Naive thymus-derived CD4-positive, alpha-beta T cell (primary cell): ENCODE results near the gene ROBO1. TPM values are rescaled to one million over a fixed set of nuclear protein-coding genes. Genes with fewer than 3 reads are reported as not detected.

Experiments
- ATAC-seq: fragments of 150-1000 bp; cut with Tn5 transposase; 2 replicates; pipeline ENCODE4 v1.10.0; 2021; ENCODE audit warnings: mild to moderate bottlenecking, moderate library complexity
- CTCF ChIA-PET: fragments of 350-600 bp; sonication (Branson Sonifier 250); formaldehyde crosslinking; loops from one replicate; lab custom pipeline; 2021; ENCODE audit warnings: antibody characterized with exemption; lab: Charles Lee
- POLR2A ChIA-PET: fragments of 350-600 bp; sonication (Branson Sonifier 250); formaldehyde crosslinking; loops from one replicate; lab custom pipeline; 2021; ENCODE audit warnings: antibody characterized with exemption, inconsistent platforms; lab: Charles Lee
- DNase-seq, 9 donors: peaks; one replicate each; pipeline versions ENCODE4 v3.0.0 to v3.0.0-alpha.2; 2020 to 2022; ENCODE audit warnings: mixed read lengths in 1 of 9
- H3K27ac ChIP-seq: one replicate; pipeline ENCODE4 v1.7.0; 2013; ENCODE audit warnings: mild to moderate bottlenecking, low read depth, low read length, moderate library complexity
- H3K27me3 ChIP-seq, 2 donors: one replicate each; pipeline ENCODE4 v1.7.0; 2013; ENCODE audit warnings: low read length in 2 of 2, mild to moderate bottlenecking in 2 of 2, moderate library complexity in 2 of 2; ENCODE audit not compliant: control insufficient read depth in 2 of 2, insufficient read depth in 2 of 2
- H3K36me3 ChIP-seq, 3 experiments: 1 replicate in 2 of 3; 2 replicates in 1 of 3; pipeline ENCODE4 v1.7.0; 2013; ENCODE audit warnings: low read length in 3 of 3, mild to moderate bottlenecking in 3 of 3, moderate library complexity in 1 of 3; ENCODE audit not compliant: insufficient read depth in 3 of 3, control insufficient read depth in 2 of 3
- H3K4me1 ChIP-seq, 2 donors: one replicate each; pipeline ENCODE4 v1.7.0; 2013; ENCODE audit warnings: low read length in 2 of 2, mild to moderate bottlenecking in 2 of 2, moderate library complexity in 1 of 2; ENCODE audit not compliant: control insufficient read depth in 2 of 2, insufficient read depth in 2 of 2
- H3K4me3 ChIP-seq: 2 replicates; pipeline ENCODE4 v1.7.0; 2013; ENCODE audit warnings: mild to moderate bottlenecking, low read length
- H3K9me3 ChIP-seq, 3 experiments: 1 replicate in 2 of 3; 2 replicates in 1 of 3; pipeline ENCODE4 v1.7.0; 2013; ENCODE audit warnings: low read length in 3 of 3; ENCODE audit not compliant: control insufficient read depth in 2 of 3
- H3K27ac Mint-ChIP-seq, 9 donors: one replicate each; pipeline ENCODE4 v1.8.0; 2020 to 2022; ENCODE audit warnings: mixed read lengths in 9 of 9, mild to moderate bottlenecking in 8 of 9, moderate library complexity in 5 of 9, inconsistent platforms in 2 of 9
- H3K27me3 Mint-ChIP-seq, 5 donors: one replicate each; pipeline ENCODE4 v1.8.0; 2021 to 2022; ENCODE audit warnings: mixed read lengths in 5 of 5, mild to moderate bottlenecking in 1 of 5
- H3K36me3 Mint-ChIP-seq, 5 donors: one replicate each; pipeline ENCODE4 v1.8.0; 2020 to 2022; ENCODE audit warnings: mixed read lengths in 5 of 5, mild to moderate bottlenecking in 3 of 5, inconsistent platforms in 1 of 5
- H3K4me1 Mint-ChIP-seq, 7 donors: one replicate each; pipeline ENCODE4 v1.8.0; 2020 to 2022; ENCODE audit warnings: mixed read lengths in 7 of 7, mild to moderate bottlenecking in 3 of 7, inconsistent platforms in 1 of 7
- H3K4me3 Mint-ChIP-seq, 10 donors: one replicate each; pipeline ENCODE4 v1.8.0; 2020 to 2022; ENCODE audit warnings: mild to moderate bottlenecking in 10 of 10, mixed read lengths in 10 of 10, moderate library complexity in 6 of 10, inconsistent platforms in 2 of 10
- H3K9me3 Mint-ChIP-seq, 11 donors: one replicate each; pipeline ENCODE4 v1.8.0; 2020 to 2022; ENCODE audit warnings: mixed read lengths in 11 of 11, mild to moderate bottlenecking in 4 of 11, inconsistent platforms in 1 of 11, moderate library complexity in 1 of 11
- intact Hi-C, 2 donors: fragments of 100-400 bp; cut with micrococcal nuclease; formaldehyde crosslinking; loops; one replicate each; pipeline ENCODE4 v1.15.1; 2023
- polyA plus RNA-seq, 2 donors: library from polyadenylated mRNA; unstranded; fragments of 300-500 nt; fragmentation: Illumina TruSeq; gene quantifications; one replicate each; pipeline ENCODE4 v1.2.3, GENCODE V29; 2021
- total RNA-seq, 6 experiments: library from RNA in 5 of 6; stranded (reverse) in 5 of 6; gene quantifications; 1 replicate in 5 of 6; 2 replicates in 1 of 6; pipeline ENCODE4 v1.2.3 and lab custom pipeline; 2021 to 2026

The ROBO1 gene
- total and polyA plus RNA-seq, 7 experiments from 2014 or later: 0.08 to 0.59 (median 0.26) TPM; not detected in 2

GRCh38 chr3:78993375-78993774, 774.4 kb downstream of the ROBO1 start:
- no peak overlapping the region for H3K27ac Mint-ChIP-seq
- CTCF ChIA-PET: no interaction called here

GRCh38 chr3:78992830-78993229, 775.0 kb downstream of the ROBO1 start:
- Mint-ChIP-seq H3K4me1 (no peaks in the 10 kb centered on the region), H3K27ac (no peak overlapping the region), H3K27me3 (no peaks in the 10 kb centered on the region), H3K4me3 (no peak overlapping the region), H3K9me3 (peaks cover 0 to 32% (median 5%) of the 10 kb centered on the region in 11 donors), H3K36me3 (no peaks in the 10 kb centered on the region)
- intact Hi-C loops: no loop called here
- POLR2A ChIA-PET: no interaction called here
- no peak overlapping the region for H3K4me3 ChIP-seq
- no peak overlapping the region for H3K27ac ChIP-seq
- H3K9me3 ChIP-seq: peaks cover 0 to 4% (median 0%) of the 10 kb centered on the region in 3 experiments
- H3K27me3 ChIP-seq: no peaks in the 10 kb centered on the region
- H3K36me3 ChIP-seq: no peaks in the 10 kb centered on the region
- ATAC-seq (no peak), DNase-seq (no peak)
- H3K4me1 ChIP-seq: no peaks in the 10 kb centered on the region
- CTCF ChIA-PET: interaction anchor here (0.7 kb wide), 1 partner anchor 78 kb away, joined by 3 read pairs; no protein-coding TSS in a partner anchor

More at GRCh38 chr3:78993375-78993774, 774.4 kb downstream of the ROBO1 start:
- Histone ChIP-seq H3K4me1 (no peaks in the 10 kb centered on the region), H3K36me3 (no peaks in the 10 kb centered on the region), H3K27me3 (no peaks in the 10 kb centered on the region), H3K9me3 (peaks cover 0 to 4% (median 0%) of the 10 kb centered on the region in 3 experiments), H3K27ac (no peak overlapping the region), H3K4me3 (no peak overlapping the region)
- DNase-seq (no peak), ATAC-seq (no peak)
- Mint-ChIP-seq H3K4me1 (no peaks in the 10 kb centered on the region), H3K9me3 (peaks cover 0 to 34% (median 5%) of the 10 kb centered on the region in 11 donors), H3K4me3 (no peak overlapping the region), H3K27me3 (no peaks in the 10 kb centered on the region), H3K36me3 (peaks cover 0 to under 1% (median 0%) of the 10 kb centered on the region in 5 donors)
- intact Hi-C loops: no loop called here
- POLR2A ChIA-PET: no interaction called here

- CTCF ChIA-PET: interaction anchor here (0.7 kb wide), 1 partner anchor 78 kb away, joined by 3 read pairs; no protein-coding TSS in a partner anchor
- POLR2A ChIA-PET: no interaction called here
- Mint-ChIP-seq H3K9me3 (peaks cover 0 to 29% (median 5%) of the 10 kb centered on the region in 11 donors), H3K27me3 (no peaks in the 10 kb centered on the region), H3K4me1 (no peaks in the 10 kb centered on the region), H3K36me3 (no peaks in the 10 kb centered on the region), H3K4me3 (no peak overlapping the region), H3K27ac (no peak overlapping the region)
- Histone ChIP-seq H3K27ac (no peak overlapping the region), H3K4me1 (no peaks in the 10 kb centered on the region), H3K9me3 (peaks cover 0 to 4% (median 0%) of the 10 kb centered on the region in 3 experiments), H3K36me3 (no peaks in the 10 kb centered on the region), H3K4me3 (no peak overlapping the region), H3K27me3 (no peaks in the 10 kb centered on the region)
- intact Hi-C loops: no loop called here
- no peak for DNase-seq
- no peak for ATAC-seq
Measured at GRCh38 chr3:78992400-78992799, 775.4 kb downstream of the ROBO1 start.

- no peak for DNase-seq
- H3K36me3 ChIP-seq: no peaks in the 10 kb centered on the region
- Mint-ChIP-seq H3K36me3 (no peaks in the 10 kb centered on the region), H3K27ac (no peak overlapping the region), H3K9me3 (peaks cover 0 to 24% (median 2%) of the 10 kb centered on the region in 11 donors), H3K4me3 (no peak overlapping the region), H3K4me1 (no peaks in the 10 kb centered on the region), H3K27me3 (no peaks in the 10 kb centered on the region)
- H3K27me3 ChIP-seq: no peaks in the 10 kb centered on the region
- POLR2A ChIA-PET: no interaction called here
- H3K4me1 ChIP-seq: no peaks in the 10 kb centered on the region
- intact Hi-C loops: no loop called here
- peaks cover 0 to 4% (median 0%) of the 10 kb centered on the region in 3 experiments for H3K9me3 ChIP-seq
- no peak for ATAC-seq
- H3K4me3 ChIP-seq: no peak overlapping the region
- H3K27ac ChIP-seq: no peak overlapping the region
- CTCF ChIA-PET: no interaction called here
Measured at GRCh38 chr3:78991656-78992055, 776.1 kb downstream of the ROBO1 start.

GRCh38 chr3:78990156-78990555, 777.6 kb downstream of the ROBO1 start:
- Mint-ChIP-seq H3K9me3 (peaks cover 0 to 18% (median 1%) of the 10 kb centered on the region in 11 donors), H3K36me3 (no peaks in the 10 kb centered on the region), H3K4me1 (no peaks in the 10 kb centered on the region), H3K4me3 (no peak overlapping the region), H3K27me3 (no peaks in the 10 kb centered on the region), H3K27ac (no peak overlapping the region)
- no peak overlapping the region for H3K27ac ChIP-seq
- no peak for DNase-seq
- no peaks in the 10 kb centered on the region for H3K27me3 ChIP-seq
- H3K36me3 ChIP-seq: no peaks in the 10 kb centered on the region
- no peaks in the 10 kb centered on the region for H3K4me1 ChIP-seq
- intact Hi-C loops: no loop called here
- ChIA-PET CTCF (no interaction called here), POLR2A (no interaction called here)
- H3K4me3 ChIP-seq: no peak overlapping the region
- ATAC-seq: no peak
- peaks cover 0 to 4% (median 0%) of the 10 kb centered on the region in 3 experiments for H3K9me3 ChIP-seq

GRCh38 chr3:78988324-78988723, 779.5 kb downstream of the ROBO1 start:
- ChIA-PET CTCF (no interaction called here), POLR2A (no interaction called here)
- no peak for DNase-seq

GRCh38 chr3:78986416-78987101, 781.2 kb downstream of the ROBO1 start:
- H3K27me3 Mint-ChIP-seq: no peaks in the 10 kb centered on the region

More at GRCh38 chr3:78988324-78988723, 779.5 kb downstream of the ROBO1 start:
- peaks cover 0 to 4% (median 0%) of the 10 kb centered on the region in 3 experiments for H3K9me3 ChIP-seq
- Mint-ChIP-seq H3K4me1 (no peaks in the 10 kb centered on the region), H3K4me3 (no peak overlapping the region), H3K27ac (no peak overlapping the region), H3K27me3 (no peaks in the 10 kb centered on the region), H3K36me3 (no peaks in the 10 kb centered on the region), H3K9me3 (peaks cover 0 to 14% (median 2%) of the 10 kb centered on the region in 11 donors)
- H3K4me3 ChIP-seq: no peak overlapping the region
- no peaks in the 10 kb centered on the region for H3K4me1 ChIP-seq
- no peak for ATAC-seq
- no peaks in the 10 kb centered on the region for H3K36me3 ChIP-seq
- H3K27ac ChIP-seq: no peak overlapping the region
- H3K27me3 ChIP-seq: no peaks in the 10 kb centered on the region
- intact Hi-C loops: no loop called here

More at GRCh38 chr3:78986416-78987101, 781.2 kb downstream of the ROBO1 start:
- H3K27me3 ChIP-seq: no peaks in the 10 kb centered on the region
- H3K27ac Mint-ChIP-seq: no peak overlapping the region
- H3K9me3 Mint-ChIP-seq: peaks cover 0 to 14% (median 3%) of the 10 kb centered on the region in 11 donors
- H3K4me1 ChIP-seq: no peaks in the 10 kb centered on the region
- no peaks in the 10 kb centered on the region for H3K36me3 Mint-ChIP-seq
- no peaks in the 10 kb centered on the region for H3K9me3 ChIP-seq
- H3K4me3 Mint-ChIP-seq: no peak overlapping the region
- H3K36me3 ChIP-seq: no peaks in the 10 kb centered on the region
- no peaks in the 10 kb centered on the region for H3K4me1 Mint-ChIP-seq
- ATAC-seq (no peak), DNase-seq (no peak)
- ChIA-PET CTCF (no interaction called here), POLR2A (no interaction called here)
- intact Hi-C loops: no loop called here
- H3K4me3 ChIP-seq: no peak overlapping the region
- H3K27ac ChIP-seq: no peak overlapping the region
